Large intestine (tissue), 3 donors: ENCODE data around the gene TNFRSF6B. TPM values are rescaled to one million over a fixed set of nuclear protein-coding genes. Genes with fewer than 3 reads are reported as not detected.

Experiments used
- DNase-seq, 2 donors: peaks; one replicate each; pipeline versions ENCODE4 v3.0.0 to v3.0.0-alpha.2; 2013
- H3K27ac ChIP-seq: one replicate; pipeline ENCODE4 v1.5.1; 2013; ENCODE audit warnings: low read length
- H3K27me3 ChIP-seq: 2 replicates; pipeline ENCODE4 v1.6.1; 2013; ENCODE audit warnings: low read length; ENCODE audit not compliant: control insufficient read depth, insufficient read depth
- H3K36me3 ChIP-seq: 2 replicates; pipeline ENCODE4 v1.6.1; 2013; ENCODE audit warnings: low read length; ENCODE audit not compliant: control insufficient read depth, insufficient read depth
- H3K4me1 ChIP-seq: one replicate; pipeline ENCODE4 v1.6.1; 2013; ENCODE audit warnings: low read length; ENCODE audit not compliant: control insufficient read depth, insufficient read depth
- H3K4me3 ChIP-seq: one replicate; pipeline ENCODE4 v1.5.1; 2013; ENCODE audit warnings: low read length
- H3K9me3 ChIP-seq: one replicate; pipeline ENCODE4 v1.6.1; 2013; ENCODE audit warnings: mild to moderate bottlenecking, low read depth, low read length, moderate library complexity; ENCODE audit not compliant: control insufficient read depth
- WGBS: methylation state at CpG from one replicate; pipeline ENCODE4 v1.1.5; 2013; ENCODE audit warnings: low lambda C conversion rate; ENCODE audit not compliant: insufficient coverage; 5-methylcytosine and 5-hydroxymethylcytosine counted together
- polyA plus RNA-seq: library from polyadenylated mRNA; unstranded; fragments of 120-200 nt; gene quantifications from one replicate; pipeline ENCODE4 v1.2.1, GENCODE V29; 2013

TNFRSF6B gene
- polyA plus RNA-seq, 1 donor = 1.9 TPM

DNA sequence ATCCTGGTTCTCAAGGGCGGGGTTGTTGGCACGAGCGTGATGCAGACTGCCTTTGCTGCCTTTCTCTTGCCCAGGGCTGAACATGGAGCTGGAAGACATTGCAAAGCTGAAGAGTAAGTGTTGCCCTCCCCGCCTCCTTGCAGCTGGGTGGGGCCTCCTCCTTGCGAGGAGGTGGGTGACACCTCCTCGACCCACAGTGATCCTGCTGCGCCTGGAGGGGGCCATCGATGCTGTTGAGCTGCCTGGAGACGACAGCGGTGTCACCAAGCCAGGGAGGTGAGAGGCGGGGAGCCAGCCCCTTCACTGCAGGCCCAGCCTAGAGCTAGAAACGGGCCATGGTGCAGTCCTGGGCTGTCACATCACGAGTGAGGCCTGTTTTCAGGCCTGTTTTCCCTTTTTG is 18.4 kb upstream of the TNFRSF6B start:
- Histone ChIP-seq H3K4me3 (no peak overlapping the region), H3K9me3 (no peaks in the 10 kb centered on the region), H3K36me3 (peaks cover 28% of the 10 kb centered on the region), H3K4me1 (no peaks in the 10 kb centered on the region), H3K27me3 (no peaks in the 10 kb centered on the region), H3K27ac (no peak overlapping the region)
- DNase-seq = no peak
- WGBS = no CpG with 5 or more reads among the region's 13 CpGs

- no peak overlapping the region for H3K4me3 ChIP-seq
- no peaks in the 10 kb centered on the region for H3K4me1 ChIP-seq
- H3K27ac ChIP-seq = no peak overlapping the region
- DNase-seq = no peak
- H3K27me3 ChIP-seq = no peaks in the 10 kb centered on the region
- no CpG with 5 or more reads among the region's 38 CpGs for WGBS
- H3K36me3 ChIP-seq = peaks cover 25% of the 10 kb centered on the region
- H3K9me3 ChIP-seq = no peaks in the 10 kb centered on the region
Observed at GRCh38 chr20:63678667-63679465, 17.6 kb upstream of the TNFRSF6B start.

DNA sequence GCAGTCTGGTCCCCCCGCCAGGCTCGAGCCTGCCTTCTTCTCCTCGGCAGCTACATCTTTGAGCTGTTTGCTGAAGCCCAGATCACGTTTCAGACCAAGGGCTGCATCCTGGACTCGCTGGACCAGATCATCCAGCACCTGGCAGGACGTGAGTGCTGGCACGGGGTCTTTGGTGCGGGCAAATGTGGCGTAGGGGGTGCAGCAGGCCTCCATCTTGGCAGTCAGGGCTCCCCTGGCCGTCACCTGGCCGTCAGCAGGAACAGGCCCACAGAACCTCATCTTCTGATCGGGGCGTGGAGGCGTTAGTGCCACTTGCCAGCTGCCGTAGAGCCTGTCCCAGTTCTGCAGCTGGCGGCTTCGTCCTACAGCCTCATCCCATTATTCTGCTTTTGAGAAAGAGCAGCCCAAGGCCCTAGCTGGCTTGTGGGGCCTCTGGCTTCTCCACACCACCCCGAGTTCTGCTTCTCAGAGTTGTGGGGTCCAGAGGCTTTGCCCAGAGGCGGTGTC is 16.6 kb upstream of the TNFRSF6B start:
- no peak for DNase-seq
- Histone ChIP-seq H3K27ac (no peak overlapping the region), H3K4me3 (no peak overlapping the region), H3K4me1 (no peaks in the 10 kb centered on the region), H3K9me3 (no peaks in the 10 kb centered on the region), H3K36me3 (peaks cover 20% of the 10 kb centered on the region), H3K27me3 (no peaks in the 10 kb centered on the region)
- no CpG with 5 or more reads among the region's 19 CpGs for WGBS

GRCh38 chr20:63680427-63680826 is 16.0 kb upstream of the TNFRSF6B start:
- no peak for DNase-seq
- WGBS = no CpG with 5 or more reads among the region's 13 CpGs
- no peaks in the 10 kb centered on the region for H3K9me3 ChIP-seq
- H3K27ac ChIP-seq = no peak overlapping the region
- peaks cover 20% of the 10 kb centered on the region for H3K36me3 ChIP-seq
- H3K4me1 ChIP-seq = no peaks in the 10 kb centered on the region
- H3K4me3 ChIP-seq = no peak overlapping the region
- H3K27me3 ChIP-seq = no peaks in the 10 kb centered on the region

- Histone ChIP-seq H3K4me1 (peaks cover 3% of the 10 kb centered on the region), H3K27ac (no peak overlapping the region), H3K27me3 (no peaks in the 10 kb centered on the region), H3K36me3 (peaks cover 15% of the 10 kb centered on the region), H3K9me3 (no peaks in the 10 kb centered on the region), H3K4me3 (no peak overlapping the region)
- WGBS = no CpG with 5 or more reads among the region's 23 CpGs
- no peak for DNase-seq
Observed at GRCh38 chr20:63680857-63681608, 15.4 kb upstream of the TNFRSF6B start.

DNA sequence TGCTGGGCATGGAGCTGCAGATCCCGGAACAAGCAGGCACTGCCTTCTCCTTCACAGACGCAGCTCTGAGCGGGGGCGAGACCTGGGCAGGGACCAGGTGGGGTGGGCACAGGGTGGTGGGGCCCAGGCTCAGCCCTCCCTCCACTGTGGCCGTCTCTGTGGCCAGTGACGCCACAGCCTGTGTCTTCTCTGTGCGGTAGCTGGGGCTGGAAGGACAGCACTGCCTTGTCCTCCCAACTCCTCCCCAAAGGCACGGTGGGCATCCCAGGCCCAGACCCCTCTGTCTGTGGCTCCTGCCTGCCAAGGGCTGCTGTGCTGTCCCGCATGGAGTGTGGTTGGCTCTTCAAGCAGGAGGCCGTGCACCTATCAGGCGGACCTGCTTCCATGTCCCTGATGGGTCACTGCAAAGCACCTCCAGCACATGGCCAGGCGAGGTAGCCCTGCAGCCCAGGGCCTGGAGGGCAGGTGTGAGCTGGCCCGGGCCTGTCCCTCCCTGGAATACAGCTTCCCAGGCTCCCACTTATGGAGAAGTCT is 14.8 kb upstream of the TNFRSF6B start:
- Histone ChIP-seq H3K27ac (no peak overlapping the region), H3K9me3 (no peaks in the 10 kb centered on the region), H3K4me3 (no peak overlapping the region), H3K36me3 (peaks cover 11% of the 10 kb centered on the region), H3K27me3 (no peaks in the 10 kb centered on the region), H3K4me1 (peaks cover 10% of the 10 kb centered on the region)
- no peak for DNase-seq
- no CpG with 5 or more reads among the region's 13 CpGs for WGBS

DNA sequence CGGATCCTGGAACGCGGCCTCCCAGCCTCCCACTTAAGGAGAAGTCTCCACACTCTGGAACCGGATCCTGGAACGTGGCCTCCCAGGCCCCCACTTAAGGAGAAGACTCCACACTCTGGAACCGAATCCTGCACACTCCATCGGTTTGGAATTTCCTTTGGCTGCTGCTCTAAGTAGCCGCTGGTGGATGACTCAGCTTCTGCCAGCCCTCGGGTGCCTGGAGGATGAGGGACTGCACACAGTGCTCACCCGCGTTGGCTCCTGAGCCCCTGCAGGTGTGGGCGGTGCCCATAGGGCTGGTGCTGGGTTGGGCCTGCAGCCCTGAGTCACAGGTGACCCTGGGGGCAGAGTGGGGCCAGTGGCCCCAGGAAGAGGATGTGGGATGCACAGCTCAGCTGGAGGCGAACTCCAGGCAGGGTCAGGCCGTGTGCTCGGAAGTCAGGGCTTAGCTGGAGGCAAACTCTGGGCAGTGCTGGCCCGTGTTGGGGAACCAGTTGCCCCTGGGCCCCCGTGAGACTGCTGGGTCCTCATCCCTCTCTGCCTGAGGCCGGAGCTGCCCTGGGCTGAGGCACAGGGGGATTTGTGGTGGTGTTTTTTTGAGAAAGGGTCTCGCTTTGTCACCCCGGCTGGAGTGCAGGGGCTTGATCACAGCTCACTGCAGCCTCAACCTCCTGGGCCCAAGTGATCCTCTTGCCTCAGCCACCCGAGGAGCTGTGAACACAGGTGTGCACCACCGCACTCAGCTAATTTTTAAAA is 13.9 kb upstream of the TNFRSF6B start:
- no peaks in the 10 kb centered on the region for H3K27me3 ChIP-seq
- H3K9me3 ChIP-seq = no peaks in the 10 kb centered on the region
- no peak overlapping the region for H3K27ac ChIP-seq
- peaks cover 11% of the 10 kb centered on the region for H3K36me3 ChIP-seq
- no peak for DNase-seq
- no CpG with 5 or more reads among the region's 22 CpGs for WGBS
- peaks cover 17% of the 10 kb centered on the region for H3K4me1 ChIP-seq
- H3K4me3 ChIP-seq = no peak overlapping the region

DNA sequence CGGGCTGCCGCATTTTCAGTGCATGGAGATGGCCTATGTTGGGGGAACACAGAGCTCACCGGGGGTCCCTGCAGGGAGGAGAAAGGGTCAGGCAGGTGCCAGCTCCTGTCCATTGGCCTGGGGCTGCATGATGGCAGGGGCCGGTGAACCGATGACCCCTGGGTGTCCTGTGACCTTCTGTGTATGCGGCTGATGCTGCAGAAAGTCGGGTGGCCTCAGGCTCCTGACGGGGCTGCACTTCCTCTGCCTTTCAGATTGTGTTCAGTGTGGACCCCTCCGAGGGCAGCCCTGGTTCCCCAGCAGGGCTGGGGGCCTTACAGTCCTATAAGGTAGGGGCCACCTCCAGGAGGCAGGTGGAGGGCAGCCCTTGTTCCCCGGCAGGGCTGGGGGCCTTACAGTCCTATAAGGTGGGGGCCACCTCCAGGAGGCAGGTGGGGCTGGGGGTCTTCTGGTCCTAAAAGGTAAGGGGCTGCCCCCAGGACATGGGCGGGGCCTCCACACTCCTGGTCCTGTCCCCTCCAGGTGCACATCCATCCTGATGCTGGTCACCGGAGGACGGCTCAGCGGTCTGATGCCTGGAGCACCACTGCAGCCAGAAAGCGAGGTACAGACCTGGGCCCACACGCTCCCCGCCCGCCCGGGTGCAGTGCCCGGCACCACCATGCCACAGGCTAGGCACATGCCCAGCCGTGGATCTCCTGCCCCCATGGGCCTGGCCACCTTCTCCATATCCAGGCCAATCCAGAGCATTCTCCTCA is 11.0 kb upstream of the TNFRSF6B start:
- no peaks in the 10 kb centered on the region for H3K27me3 ChIP-seq
- H3K4me1 ChIP-seq = peaks cover 17% of the 10 kb centered on the region
- no peaks in the 10 kb centered on the region for H3K9me3 ChIP-seq
- H3K27ac ChIP-seq = no peak overlapping the region
- H3K36me3 ChIP-seq = peaks cover 8% of the 10 kb centered on the region
- no CpG with 5 or more reads among the region's 21 CpGs for WGBS
- H3K4me3 ChIP-seq = no peak overlapping the region
- DNase-seq = no peak

GRCh38 chr20:63686094-63686491 is 10.4 kb upstream of the TNFRSF6B start:
- no peak for DNase-seq
- no peak overlapping the region for H3K4me3 ChIP-seq
- H3K36me3 ChIP-seq = peaks cover 7% of the 10 kb centered on the region
- no CpG with 5 or more reads among the region's 24 CpGs for WGBS
- H3K9me3 ChIP-seq = no peaks in the 10 kb centered on the region
- H3K27me3 ChIP-seq = no peaks in the 10 kb centered on the region
- H3K4me1 ChIP-seq = peaks cover 17% of the 10 kb centered on the region
- H3K27ac ChIP-seq = peak overlapping the region; percentile 48
